ENCODE data around the gene COL7A1. TPM values are rescaled to one million over a fixed set of nuclear protein-coding genes. Genes with fewer than 3 reads are reported as not detected.

COL7A1 gene
- total RNA-seq, 4 donors from 2014 or later = 4.8 to 19.1 (median 12.9) TPM

DNA sequence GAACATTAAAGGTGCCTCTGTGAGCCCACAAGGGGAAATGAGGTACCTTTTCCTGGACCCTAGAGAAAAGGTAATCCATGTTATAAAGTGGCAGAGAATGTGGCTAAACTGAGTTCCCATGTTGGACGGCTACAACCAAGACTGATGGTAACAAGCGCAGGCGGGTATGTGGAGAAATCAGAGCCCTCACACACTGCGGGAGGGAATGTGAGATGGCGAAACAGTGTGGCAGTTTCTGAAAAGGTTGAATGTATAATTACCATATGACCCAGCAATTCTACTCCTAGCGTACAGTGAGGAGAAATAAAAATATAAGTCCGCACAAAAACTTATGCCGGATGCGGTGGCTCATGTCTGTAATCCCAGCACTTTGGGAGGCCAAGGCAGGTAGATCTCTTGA is 67.1 kb downstream of the COL7A1 start:
- H3K9me3 ChIP-seq = no peaks in the 10 kb centered on the region
- no peaks in the 10 kb centered on the region for H3K36me3 ChIP-seq
- in situ Hi-C loops (cut with MboI; ENCODE audit: low pct_ligation_motif_present in 1 of 4, low pct_unique_long_range_greater_than_20kb in 1 of 4, low sequenced_read_pairs in 3 of 4) (no loop called here), intact Hi-C loops (cut with DNase I; ENCODE audit: low total_unique reads) (no loop called here)
- H3K27me3 ChIP-seq = no peaks in the 10 kb centered on the region
- H3K27ac ChIP-seq = no peak overlapping the region
- TF ChIP-seq POLR2A (IDR thresholded peaks at IDR 0.05) (no peak), POLR2AphosphoS5 (IDR thresholded peaks at IDR 0.05) (no peak), EP300 (IDR thresholded peaks at IDR 0.05; ENCODE audit: low read depth) (no peak)
- TF ChIP-seq, protein P1, sequence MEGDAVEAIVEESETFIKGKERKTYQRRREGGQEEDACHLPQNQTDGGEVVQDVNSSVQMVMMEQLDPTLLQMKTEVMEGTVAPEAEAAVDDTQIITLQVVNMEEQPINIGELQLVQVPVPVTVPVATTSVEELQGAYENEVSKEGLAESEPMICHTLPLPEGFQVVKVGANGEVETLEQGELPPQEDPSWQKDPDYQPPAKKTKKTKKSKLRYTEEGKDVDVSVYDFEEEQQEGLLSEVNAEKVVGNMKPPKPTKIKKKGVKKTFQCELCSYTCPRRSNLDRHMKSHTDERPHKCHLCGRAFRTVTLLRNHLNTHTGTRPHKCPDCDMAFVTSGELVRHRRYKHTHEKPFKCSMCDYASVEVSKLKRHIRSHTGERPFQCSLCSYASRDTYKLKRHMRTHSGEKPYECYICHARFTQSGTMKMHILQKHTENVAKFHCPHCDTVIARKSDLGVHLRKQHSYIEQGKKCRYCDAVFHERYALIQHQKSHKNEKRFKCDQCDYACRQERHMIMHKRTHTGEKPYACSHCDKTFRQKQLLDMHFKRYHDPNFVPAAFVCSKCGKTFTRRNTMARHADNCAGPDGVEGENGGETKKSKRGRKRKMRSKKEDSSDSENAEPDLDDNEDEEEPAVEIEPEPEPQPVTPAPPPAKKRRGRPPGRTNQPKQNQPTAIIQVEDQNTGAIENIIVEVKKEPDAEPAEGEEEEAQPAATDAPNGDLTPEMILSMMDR (IDR thresholded peaks at IDR 0.05) = no peak
- no peaks in the 10 kb centered on the region for H3K4me1 ChIP-seq
- 90 to 96% methylated on average over 5 to 9 of the region's 9 CpGs for WGBS, 2 donors (ENCODE audit: low coverage in 1 of 2)
- DNase-seq = no peak
- H3K4me3 ChIP-seq = no peak overlapping the region

- intact Hi-C loops (cut with DNase I; ENCODE audit: low total_unique reads) (no loop called here), in situ Hi-C loops (cut with MboI; ENCODE audit: low pct_ligation_motif_present in 1 of 4, low pct_unique_long_range_greater_than_20kb in 1 of 4, low sequenced_read_pairs in 3 of 4) (no loop called here)
- no peak for DNase-seq
- H3K36me3 ChIP-seq = no peaks in the 10 kb centered on the region
- H3K27me3 ChIP-seq = no peaks in the 10 kb centered on the region
- 83 to 92% methylated on average over 1 to 9 of the region's 9 CpGs for WGBS, 2 donors (ENCODE audit: low coverage in 1 of 2)
- H3K4me3 ChIP-seq = no peak overlapping the region
- no peak overlapping the region for H3K27ac ChIP-seq
- no peaks in the 10 kb centered on the region for H3K4me1 ChIP-seq
- no peaks in the 10 kb centered on the region for H3K9me3 ChIP-seq
- TF ChIP-seq POLR2AphosphoS5 (IDR thresholded peaks at IDR 0.05) = no peak
Measured at GRCh38 chr3:48524970-48525369, 70.2 kb downstream of the COL7A1 start.

DNA sequence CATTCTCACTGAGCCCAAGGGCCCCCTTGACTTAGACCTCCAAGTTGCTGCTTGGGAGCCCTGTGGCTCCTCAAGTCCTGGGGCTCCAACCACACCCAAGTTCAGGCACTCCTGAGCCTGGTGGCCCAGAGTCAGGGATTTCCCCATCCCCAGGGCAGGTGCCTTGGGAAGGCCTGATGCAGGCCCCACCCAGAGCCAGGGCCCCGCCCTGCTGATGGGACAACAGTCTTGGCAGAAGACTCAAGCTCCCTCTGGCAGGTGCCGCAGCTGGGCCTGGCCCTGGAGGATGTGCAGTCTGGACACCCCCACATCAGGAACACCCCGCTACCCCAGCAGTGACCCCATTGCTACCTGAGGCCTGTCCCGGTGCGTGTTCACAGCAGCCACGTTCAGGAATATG is 73.5 kb downstream of the COL7A1 start:
- 82% methylated on average over 6 of the region's 6 CpGs; no CpG with 5 or more reads in 1 of the 2 donors for WGBS, 2 donors (ENCODE audit: low coverage in 1 of 2)
- H3K36me3 ChIP-seq = no peaks in the 10 kb centered on the region
- TF ChIP-seq EP300 (IDR thresholded peaks at IDR 0.05; ENCODE audit: low read depth) (no peak), POLR2AphosphoS5 (IDR thresholded peaks at IDR 0.05) (no peak), POLR2A (IDR thresholded peaks at IDR 0.05) (no peak)
- TF ChIP-seq, protein P1 (IDR thresholded peaks at IDR 0.05) = no peak
- in situ Hi-C loops (cut with MboI; ENCODE audit: low pct_ligation_motif_present in 1 of 4, low pct_unique_long_range_greater_than_20kb in 1 of 4, low sequenced_read_pairs in 3 of 4) = no loop called here
- H3K27me3 ChIP-seq = no peaks in the 10 kb centered on the region
- intact Hi-C loops (cut with DNase I; ENCODE audit: low total_unique reads) = loop anchor here (1.0 kb wide), 1 partner anchor 131 kb away; no protein-coding TSS in a partner anchor
- H3K4me3 ChIP-seq = no peak overlapping the region
- no peak overlapping the region for H3K27ac ChIP-seq
- no peak for DNase-seq
- no peaks in the 10 kb centered on the region for H3K9me3 ChIP-seq
- H3K4me1 ChIP-seq = no peaks in the 10 kb centered on the region

DNA sequence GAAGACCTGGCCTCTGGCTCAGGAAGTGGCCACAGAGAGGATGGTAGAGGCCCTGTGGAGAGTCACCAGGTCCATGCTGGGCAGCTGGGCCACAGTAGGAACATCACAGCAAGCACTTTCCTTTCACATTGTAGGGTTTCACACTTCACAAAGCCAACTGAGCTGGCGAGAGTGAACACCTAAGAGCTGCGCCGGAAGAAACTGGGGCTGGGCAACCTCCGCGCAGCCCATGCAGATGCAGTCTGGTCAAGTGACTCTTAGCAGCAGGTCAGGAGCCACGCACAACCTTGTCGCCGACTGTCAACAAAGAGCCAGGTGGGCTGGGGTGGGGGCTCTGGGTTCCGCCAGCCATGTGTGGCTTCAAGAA is 75.9 kb downstream of the COL7A1 start:
- no peak for TF ChIP-seq EP300 (IDR thresholded peaks at IDR 0.05; ENCODE audit: low read depth)
- TF ChIP-seq, protein P1 (IDR thresholded peaks at IDR 0.05) = no peak
- no peak for TF ChIP-seq POLR2A (IDR thresholded peaks at IDR 0.05)
- TF ChIP-seq POLR2AphosphoS5 (IDR thresholded peaks at IDR 0.05) = no peak
- WGBS, 2 donors (ENCODE audit: low coverage in 1 of 2) = 96% methylated on average over 9 of the region's 9 CpGs; no CpG with 5 or more reads in 1 of the 2 donors

DNA sequence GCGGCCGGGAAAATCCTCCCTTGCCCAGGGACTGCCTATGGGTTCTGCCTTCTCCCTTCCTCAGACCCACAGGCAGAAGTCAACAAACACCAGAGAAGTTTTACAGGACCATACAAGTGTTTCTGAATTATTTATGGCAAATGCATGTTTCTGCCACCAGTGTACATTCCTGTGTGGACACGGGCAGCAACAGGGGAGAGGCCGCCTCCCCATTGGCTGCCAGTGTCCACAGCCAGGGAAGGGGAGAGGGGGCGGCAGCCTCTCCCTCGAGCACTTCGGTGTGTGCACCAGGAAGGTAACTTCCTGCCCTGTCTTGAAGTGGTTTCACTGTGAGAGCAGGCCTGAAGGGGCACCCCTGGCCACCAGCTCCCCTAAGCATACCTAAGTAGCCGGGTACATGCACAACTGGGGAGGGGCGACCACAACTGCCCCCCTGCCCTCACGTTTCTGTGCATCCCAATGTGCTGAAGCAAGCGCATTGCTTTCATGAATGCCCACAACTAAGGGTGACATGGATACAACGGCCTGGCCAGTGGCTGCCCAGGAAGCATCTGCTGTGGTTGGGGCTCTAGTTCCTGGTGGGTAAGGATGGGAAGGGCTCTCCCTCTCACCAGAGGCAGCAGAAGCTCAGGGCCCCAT is 76.4 kb downstream of the COL7A1 start:
- intact Hi-C loops (cut with DNase I; ENCODE audit: low total_unique reads) = no loop called here
- WGBS, 2 donors (ENCODE audit: low coverage in 1 of 2) = 71% methylated on average over 11 of the region's 12 CpGs; no CpG with 5 or more reads in 1 of the 2 donors
- H3K27ac ChIP-seq = no peak overlapping the region

More for the DNA sequence above, 75.9 kb downstream of the COL7A1 start:
- no peaks in the 10 kb centered on the region for H3K9me3 ChIP-seq
- no peaks in the 10 kb centered on the region for H3K27me3 ChIP-seq
- no peak for DNase-seq
- no peaks in the 10 kb centered on the region for H3K4me1 ChIP-seq
- in situ Hi-C loops (cut with MboI; ENCODE audit: low pct_ligation_motif_present in 1 of 4, low pct_unique_long_range_greater_than_20kb in 1 of 4, low sequenced_read_pairs in 3 of 4) (no loop called here), intact Hi-C loops (cut with DNase I; ENCODE audit: low total_unique reads) (no loop called here)
- no peaks in the 10 kb centered on the region for H3K36me3 ChIP-seq
- no peak overlapping the region for H3K27ac ChIP-seq
- no peak overlapping the region for H3K4me3 ChIP-seq

More for the DNA sequence above, 76.4 kb downstream of the COL7A1 start:
- in situ Hi-C loops (cut with MboI; ENCODE audit: low pct_ligation_motif_present in 1 of 4, low pct_unique_long_range_greater_than_20kb in 1 of 4, low sequenced_read_pairs in 3 of 4) = no loop called here
- TF ChIP-seq, protein P1 (IDR thresholded peaks at IDR 0.05) = no peak
- no peak for TF ChIP-seq EP300 (IDR thresholded peaks at IDR 0.05; ENCODE audit: low read depth)
- Histone ChIP-seq H3K27me3 (no peaks in the 10 kb centered on the region), H3K4me1 (no peaks in the 10 kb centered on the region), H3K4me3 (no peak overlapping the region), H3K36me3 (no peaks in the 10 kb centered on the region), H3K9me3 (no peaks in the 10 kb centered on the region)
- DNase-seq = no peak
